ENCODE results near the gene AUTS2. TPM values are rescaled to one million over a fixed set of nuclear protein-coding genes. Genes with fewer than 3 reads are reported as not detected.

AUTS2 gene
- total and polyA plus RNA-seq, 9 of the 15 experiments (the other 6 are each of a cell fraction or from before 2014, with no cell fraction given), result 0.58 TPM; not detected in 8

- TF ChIP-seq THAP12 (CRISPR knock-in tag; IDR thresholded peaks at IDR 0.05), result no peak
- no peak for TF ChIP-seq PTTG1 (tag; IDR thresholded peaks at IDR 0.05; ENCODE audit: low read depth)
- TF ChIP-seq MBD2 (IDR thresholded peaks at IDR 0.05; ENCODE audit: borderline replicate concordance, low read depth), result no peak
- TF ChIP-seq ZHX1 (conservative IDR thresholded peaks at IDR 0.05; ENCODE audit: low read length), result no peak
These were observed 453.5 kb downstream of the AUTS2 start (continued) for GRCh38 chr7:70051726-70052125.

GRCh38 chr7:70052691-70053090, 454.4 kb downstream of the AUTS2 start:
- no peak overlapping the region for H3K4me3 ChIP-seq
- H3K79me2 ChIP-seq (ENCODE audit: control insufficient read depth, insufficient read depth, low read length), result no peaks in the 10 kb centered on the region
- DNase-seq (ENCODE audit: extremely low read depth in 1 of 4, low spot score in 3 of 4) (no peak), ATAC-seq (no peak), FAIRE-seq (no peak)
- in situ Hi-C loops (cut with MboI) (no loop called here), intact Hi-C loops (cut with micrococcal nuclease) (no loop called here)
- TF ChIP-seq KAT7 (CRISPR knock-in tag; IDR thresholded peaks at IDR 0.05; ENCODE audit: borderline replicate concordance), result no peak
- POLR2A ChIA-PET, result interaction anchor here (0.6 kb wide), 1 partner anchor 9 kb away, joined by 4 read pairs; no protein-coding TSS in a partner anchor
- no peak overlapping the region for H3K9ac ChIP-seq (ENCODE audit: insufficient read depth in 1 of 2, low read depth in 2 of 2, low read length in 2 of 2)
- CTCF ChIA-PET (ENCODE audit: low intra/inter-chr PET ratio), result no interaction called here
- no peak overlapping the region for H2AFZ ChIP-seq (ENCODE audit: low read depth, low read length)
- no peaks in the 10 kb centered on the region for H4K20me1 ChIP-seq (replicated peaks; ENCODE audit: control insufficient read depth, insufficient read depth, low read length)
- no peaks in the 10 kb centered on the region for H3K9me3 ChIP-seq (replicated peaks; ENCODE audit: control insufficient read depth, insufficient read depth, low read depth, low read length)
- no peak overlapping the region for H3K27ac ChIP-seq (ENCODE audit: extremely low read depth, low read depth, low read length)
- no TSS peak for BruUV-seq (replicated peaks)
- H3K36me3 ChIP-seq (ENCODE audit: control insufficient read depth, insufficient read depth, low read length), result no peaks in the 10 kb centered on the region
- H3K9me1 ChIP-seq (ENCODE audit: control insufficient read depth, insufficient read depth, low read length), result no peaks in the 10 kb centered on the region
- H3K4me1 ChIP-seq (replicated peaks in 1 of 2; ENCODE audit: control insufficient read depth in 2 of 2, insufficient read depth in 2 of 2, low read length in 2 of 2), result no peaks in the 10 kb centered on the region
- no peak overlapping the region for H3K4me2 ChIP-seq (ENCODE audit: insufficient read depth, low read length)
- no peaks in the 10 kb centered on the region for H3K27me3 ChIP-seq (ENCODE audit: control insufficient read depth in 2 of 2, insufficient read depth in 2 of 2, low read length in 2 of 2)
